Cardiac fibroblast (primary cell): ENCODE results near the gene ANXA11.
"Not testable (repeated sequence)": the region's sequence is repeated elsewhere in the genome, so short reads cannot be mapped to it uniquely, and the experiment has no call there.

Source experiments
- DNase-seq, 2 donors: peaks; one replicate each; pipeline versions ENCODE4 v3.0.0 to v3.0.0-alpha.2; 2010; ENCODE audit warnings: low read depth in 2 of 2
- H3K4me3 ChIP-seq, 2 donors: replicated peaks in 1 of 2; 1 replicate in 1 of 2; 2 replicates in 1 of 2; pipeline ENCODE4 v1.5.1; 2011; ENCODE audit warnings: low read depth in 2 of 2, low read length in 2 of 2, mild to moderate bottlenecking in 2 of 2, moderate library complexity in 1 of 2
- TF ChIP-seq, protein P1 (sequence below): IDR thresholded peaks from one replicate; pipeline ENCODE4 v1.5.1; 2011; ENCODE audit warnings: low read depth, mild to moderate bottlenecking, low read length, inconsistent platforms

The ANXA11 gene

DNA sequence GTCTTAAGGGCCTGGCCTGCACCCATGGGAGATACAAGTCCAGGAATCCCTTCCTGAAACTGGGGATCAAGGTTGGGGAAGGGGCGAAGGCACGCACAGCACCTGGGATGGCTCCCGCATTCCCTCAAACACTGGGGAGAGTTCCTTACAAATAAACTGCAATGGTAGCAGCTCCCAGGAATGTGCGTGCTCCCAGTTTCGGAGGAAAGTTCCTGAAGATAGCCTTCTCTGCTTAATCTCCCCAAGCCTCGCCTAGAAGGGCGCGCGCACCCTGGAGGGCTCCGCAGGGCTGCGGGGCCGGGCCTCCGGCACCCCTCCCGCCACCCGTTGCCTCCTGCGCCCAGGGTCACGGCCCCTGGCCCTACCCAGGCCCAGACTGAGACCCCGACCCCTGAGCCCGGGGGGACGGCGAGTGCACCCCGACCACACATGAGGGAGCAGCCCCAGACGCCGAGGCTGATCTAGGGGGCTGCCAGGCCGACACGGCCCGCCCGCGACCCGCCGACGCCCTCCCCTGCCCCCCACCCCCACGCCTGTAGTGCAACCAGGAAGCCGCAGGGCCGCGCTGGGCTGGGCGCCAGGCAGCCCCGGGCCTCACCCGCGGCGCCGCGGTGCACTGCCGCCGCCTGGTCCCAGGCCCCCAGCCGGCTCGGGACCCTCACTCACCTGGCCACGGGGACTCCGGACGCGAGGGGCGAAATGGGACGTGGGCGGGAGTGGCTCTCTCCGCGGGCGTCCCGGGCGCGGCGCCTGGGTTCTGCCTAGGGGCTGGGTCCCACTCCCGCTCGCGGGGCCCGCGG, 460 bp downstream of the ANXA11 start:
- H3K4me3 ChIP-seq = peak overlapping the region; percentile 70 to 81
- peak; percentile 24 to 51 for DNase-seq
- TF ChIP-seq, protein P1, sequence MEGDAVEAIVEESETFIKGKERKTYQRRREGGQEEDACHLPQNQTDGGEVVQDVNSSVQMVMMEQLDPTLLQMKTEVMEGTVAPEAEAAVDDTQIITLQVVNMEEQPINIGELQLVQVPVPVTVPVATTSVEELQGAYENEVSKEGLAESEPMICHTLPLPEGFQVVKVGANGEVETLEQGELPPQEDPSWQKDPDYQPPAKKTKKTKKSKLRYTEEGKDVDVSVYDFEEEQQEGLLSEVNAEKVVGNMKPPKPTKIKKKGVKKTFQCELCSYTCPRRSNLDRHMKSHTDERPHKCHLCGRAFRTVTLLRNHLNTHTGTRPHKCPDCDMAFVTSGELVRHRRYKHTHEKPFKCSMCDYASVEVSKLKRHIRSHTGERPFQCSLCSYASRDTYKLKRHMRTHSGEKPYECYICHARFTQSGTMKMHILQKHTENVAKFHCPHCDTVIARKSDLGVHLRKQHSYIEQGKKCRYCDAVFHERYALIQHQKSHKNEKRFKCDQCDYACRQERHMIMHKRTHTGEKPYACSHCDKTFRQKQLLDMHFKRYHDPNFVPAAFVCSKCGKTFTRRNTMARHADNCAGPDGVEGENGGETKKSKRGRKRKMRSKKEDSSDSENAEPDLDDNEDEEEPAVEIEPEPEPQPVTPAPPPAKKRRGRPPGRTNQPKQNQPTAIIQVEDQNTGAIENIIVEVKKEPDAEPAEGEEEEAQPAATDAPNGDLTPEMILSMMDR = no peak

DNA sequence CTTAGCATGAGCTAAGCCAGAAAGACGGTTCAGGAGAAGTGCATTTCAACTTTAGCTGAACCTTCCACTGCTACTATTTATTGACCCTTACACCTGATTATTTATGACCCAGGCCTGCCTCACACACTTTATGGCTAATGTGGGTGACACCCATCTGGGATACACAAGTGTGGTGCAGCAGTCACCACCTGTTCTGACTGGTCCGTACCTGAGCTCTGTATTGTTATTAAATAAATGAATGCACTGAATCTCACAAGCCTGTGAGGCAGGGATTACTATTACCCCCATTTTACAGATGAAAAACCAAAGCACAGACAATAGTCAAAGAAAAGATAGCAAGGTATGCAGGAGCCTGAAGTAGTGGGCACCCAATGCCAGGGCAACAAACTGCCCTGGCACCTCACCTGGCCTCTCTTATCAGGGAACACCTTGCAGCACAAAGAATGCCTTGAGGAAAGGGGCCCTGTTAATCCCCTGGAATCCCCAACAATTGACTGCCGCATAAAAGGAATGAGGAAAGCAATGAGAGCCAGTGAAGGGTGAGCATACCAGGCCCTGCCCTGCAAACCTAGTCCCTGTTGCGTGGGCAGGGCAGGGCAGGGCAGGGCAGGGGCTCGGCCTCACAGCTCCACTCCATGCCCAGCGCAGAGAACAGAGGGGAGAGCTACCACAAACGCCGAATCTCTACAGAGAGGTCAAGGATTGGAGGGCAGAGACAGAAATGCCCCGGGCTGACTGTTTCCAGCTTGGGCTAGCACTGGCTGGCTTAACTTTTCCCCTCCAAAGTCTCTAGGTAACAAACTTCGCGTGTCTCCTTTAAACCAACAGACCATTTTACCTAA, 1.3 kb downstream of the ANXA11 start:
- peak overlapping the region; percentile 70 to 81 for H3K4me3 ChIP-seq
- DNase-seq = peak in 1 of 2 donors; percentile 32

DNA sequence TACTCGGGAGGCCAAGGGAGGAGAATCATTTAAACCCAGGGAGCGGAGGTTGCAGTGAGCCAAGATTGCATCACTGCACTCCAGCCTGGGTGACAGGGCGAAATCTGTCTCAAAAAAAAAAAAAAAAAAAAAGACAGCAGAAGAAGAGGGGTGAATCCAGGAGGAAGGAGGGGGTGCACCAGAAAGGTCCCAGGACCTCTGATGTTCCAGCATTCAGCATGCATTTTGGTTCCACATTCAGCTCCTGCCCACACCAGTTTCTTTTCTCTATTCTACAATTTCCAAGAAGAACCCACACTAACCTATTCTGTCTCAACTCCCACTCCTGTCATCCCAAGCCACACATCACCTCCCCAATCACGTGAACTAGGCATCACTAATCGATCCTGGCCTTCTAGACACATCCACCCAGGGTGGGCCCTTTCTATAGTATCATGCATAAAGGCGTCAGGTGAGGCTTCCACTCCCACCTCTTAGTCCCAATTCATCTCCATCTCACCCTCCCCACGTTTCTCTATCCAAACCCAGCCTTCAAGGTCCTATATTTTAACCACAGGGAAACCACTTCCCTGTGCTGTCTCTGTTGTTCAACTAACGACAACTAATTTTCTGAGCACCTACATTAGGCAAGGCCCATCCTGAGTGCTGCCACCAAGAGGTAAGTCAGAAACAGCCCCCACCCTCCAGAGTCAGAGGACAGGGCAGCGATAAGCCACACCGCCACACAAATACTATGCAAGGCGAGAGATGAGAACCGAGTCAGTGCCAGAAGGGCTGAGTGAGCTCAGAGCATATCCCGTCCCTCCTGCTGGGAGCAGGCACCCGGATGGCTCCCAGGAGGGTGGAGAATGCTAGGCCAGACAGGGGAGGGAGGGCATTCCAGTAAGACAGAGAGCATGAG, 2.2 kb downstream of the ANXA11 start:
- peak overlapping the region; percentile 70 to 81 for H3K4me3 ChIP-seq
- TF ChIP-seq, protein P1 = peak; percentile 19
- DNase-seq = peak; percentile 92 to 94

More for the DNA sequence above, 1.3 kb downstream of the ANXA11 start:
- TF ChIP-seq, protein P1 = no peak

DNA sequence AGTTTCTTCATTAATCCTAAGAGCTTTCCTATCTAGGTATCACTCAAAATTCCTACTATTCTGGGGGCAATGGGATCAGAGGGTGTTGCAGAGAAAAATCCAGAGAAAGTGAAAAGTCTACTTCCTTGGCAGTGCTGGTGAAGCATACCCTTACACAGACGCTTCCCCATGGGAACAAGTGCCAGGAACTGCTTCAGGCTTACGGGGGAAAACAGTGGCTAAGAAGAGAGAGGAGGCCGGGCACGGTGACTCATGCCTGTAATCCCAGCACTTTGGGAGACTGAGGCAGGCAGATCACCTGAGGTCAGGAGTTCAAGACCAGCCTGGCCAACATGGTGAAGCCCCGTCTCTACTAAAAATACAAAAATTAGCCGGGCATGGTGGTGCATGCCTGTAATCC, 2.8 kb downstream of the ANXA11 start:
- not testable (repeated sequence) for DNase-seq, H3K4me3 ChIP-seq

DNA sequence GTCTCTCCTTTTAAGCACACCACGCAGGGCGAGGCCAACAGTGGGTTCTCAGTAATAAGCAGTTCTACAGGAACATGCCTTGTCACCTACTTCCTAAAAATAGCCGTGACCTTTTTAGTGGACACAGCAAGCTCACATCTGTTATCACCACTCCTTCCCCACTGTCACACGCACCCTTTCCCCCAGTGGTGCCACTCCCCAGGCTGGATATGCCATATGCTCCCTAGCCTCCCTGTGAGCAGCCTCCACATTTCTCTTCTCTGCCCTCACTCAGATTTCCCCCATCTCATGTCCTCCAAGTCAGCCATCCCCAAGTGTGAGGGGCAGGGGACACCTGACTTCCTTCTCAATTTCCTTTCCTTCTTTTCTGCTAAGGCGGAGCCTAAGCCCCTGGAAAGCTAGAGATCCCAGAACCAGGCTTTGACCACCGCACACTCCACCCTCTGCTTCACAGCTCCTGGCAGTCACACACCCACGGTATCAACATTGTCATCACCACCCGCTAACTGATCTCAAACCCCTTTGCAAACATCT, 3.7 kb downstream of the ANXA11 start:
- no peak for DNase-seq
- H3K4me3 ChIP-seq = no peak overlapping the region

DNA sequence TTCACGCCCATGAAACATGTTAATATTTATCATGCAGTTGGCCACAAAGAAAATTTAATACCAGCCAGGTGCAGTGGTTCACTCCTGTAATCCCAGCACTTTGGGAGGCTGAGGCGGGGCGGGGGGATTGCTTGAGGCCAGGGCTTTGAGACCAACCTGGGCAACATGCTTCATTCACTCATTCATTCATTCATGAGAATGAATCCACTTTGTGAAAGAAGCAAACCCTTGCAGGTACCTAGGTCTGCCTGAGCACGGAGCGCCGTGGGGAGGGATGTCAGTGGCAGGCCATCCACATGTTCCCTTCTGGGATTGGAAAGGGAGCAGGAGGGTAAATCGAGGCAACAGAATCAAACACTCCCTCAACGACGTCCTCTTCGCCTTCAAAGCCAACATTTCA, 4.7 kb downstream of the ANXA11 start:
- DNase-seq = no peak
- no peak overlapping the region for H3K4me3 ChIP-seq
- TF ChIP-seq, protein P1 = no peak

More for the DNA sequence above, 3.7 kb downstream of the ANXA11 start:
- TF ChIP-seq, protein P1 = no peak
